SK-N-SH treated with all-trans-retinoic acid at 6 μM for 48 hours (cell line): ENCODE data around the gene TEX44.

Experiments
- ATAC-seq: fragments of 200-7000 bp; cut with Tn5 transposase; 3 replicates; pipeline ENCODE4 v1.9.1; 2020; ENCODE audit warnings: mild to moderate bottlenecking, moderate library complexity
- ARNTL ChIP-seq: fragments of 450-650 bp; formaldehyde crosslinking; IDR thresholded peaks from 2 replicates; pipeline ENCODE4 v1.5.0; 2020; ENCODE audit warnings: low read depth, mild to moderate bottlenecking, moderate library complexity, borderline replicate concordance
- CREB5 ChIP-seq: fragments of 250-450 bp; sonication (Bioruptor Pico); IDR thresholded peaks from 2 replicates; pipeline ENCODE4 v1.5.1; 2020; ENCODE audit warnings: low read depth, mild to moderate bottlenecking, moderate library complexity
- CSDC2 ChIP-seq: fragments of 250-450 bp; sonication (Bioruptor Pico); IDR thresholded peaks from 2 replicates; pipeline ENCODE4 v1.5.0; 2020; ENCODE audit warnings: mild to moderate bottlenecking, moderate library complexity
- ESRRG ChIP-seq: fragments of 250-450 bp; sonication (Bioruptor Pico); IDR thresholded peaks from 2 replicates; pipeline ENCODE4 v1.6.1; 2021; ENCODE audit warnings: mild to moderate bottlenecking
- GLIS3 ChIP-seq: fragments of 250-450 bp; sonication (Bioruptor Pico); IDR thresholded peaks from 2 replicates; pipeline ENCODE4 v1.5.0; 2020; ENCODE audit warnings: mild to moderate bottlenecking, moderate library complexity
- OSR1 ChIP-seq: fragments of 250-450 bp; sonication (Bioruptor Pico); IDR thresholded peaks from 2 replicates; pipeline ENCODE4 v1.8.0; 2022; ENCODE audit warnings: moderate library complexity, mild to moderate bottlenecking, inconsistent platforms
- PATZ1 ChIP-seq: fragments of 250-450 bp; sonication (Bioruptor Pico); IDR thresholded peaks from 2 replicates; pipeline ENCODE4 v1.8.0; 2020; ENCODE audit warnings: mild to moderate bottlenecking, moderate library complexity, borderline replicate concordance
- POU6F1 ChIP-seq: fragments of 250-450 bp; sonication (Bioruptor Pico); IDR thresholded peaks from 2 replicates; pipeline ENCODE4 v1.8.0; 2021; ENCODE audit warnings: low read depth, mild to moderate bottlenecking, moderate library complexity, borderline replicate concordance
- PPARA ChIP-seq: fragments of 250-450 bp; sonication (Bioruptor Pico); IDR thresholded peaks from 2 replicates; pipeline ENCODE4 v1.5.0; 2020; ENCODE audit warnings: mild to moderate bottlenecking, borderline replicate concordance
- RARB ChIP-seq: fragments of 250-450 bp; sonication (Bioruptor Pico); IDR thresholded peaks from 2 replicates; pipeline ENCODE4 v1.8.0; 2021; ENCODE audit warnings: mild to moderate bottlenecking, moderate library complexity
- SNAI2 ChIP-seq: fragments of 250-450 bp; sonication (Bioruptor Pico); IDR thresholded peaks from 2 replicates; pipeline ENCODE4 v1.5.0; 2020; ENCODE audit warnings: mild to moderate bottlenecking, moderate library complexity
- TCF4 ChIP-seq: fragments of 250-450 bp; sonication (Bioruptor Pico); IDR thresholded peaks from 2 replicates; pipeline ENCODE4 v1.8.0; 2021; ENCODE audit warnings: mild to moderate bottlenecking, moderate library complexity, borderline replicate concordance
- TOX ChIP-seq: fragments of 250-450 bp; sonication (Bioruptor Pico); IDR thresholded peaks from 2 replicates; pipeline ENCODE4 v1.8.0; 2021; ENCODE audit warnings: mild to moderate bottlenecking, moderate library complexity, borderline replicate concordance
- TSHZ2 ChIP-seq: fragments of 250-450 bp; sonication (Bioruptor Pico); IDR thresholded peaks from 2 replicates; pipeline ENCODE4 v1.5.0; 2020; ENCODE audit warnings: mild to moderate bottlenecking, moderate library complexity
- ZC3H10 ChIP-seq: fragments of 250-450 bp; sonication (Bioruptor Pico); IDR thresholded peaks from 2 replicates; pipeline ENCODE4 v1.5.1; 2021; ENCODE audit warnings: mild to moderate bottlenecking, moderate library complexity
- ZFP3 ChIP-seq: fragments of 250-450 bp; sonication (Bioruptor Pico); IDR thresholded peaks from 2 replicates; pipeline ENCODE4 v1.5.0; 2020; ENCODE audit warnings: mild to moderate bottlenecking, moderate library complexity
- ZNF565 ChIP-seq: fragments of 450-650 bp; formaldehyde crosslinking; conservative IDR thresholded peaks from 2 replicates; pipeline ENCODE4 v1.5.0; 2020; ENCODE audit warnings: low read depth, mild to moderate bottlenecking, moderate library complexity
- ZNF70 ChIP-seq: fragments of 450-650 bp; formaldehyde crosslinking; IDR thresholded peaks from 2 replicates; pipeline ENCODE4 v1.5.0; 2020; ENCODE audit warnings: mild to moderate bottlenecking, moderate library complexity
- ZNF8 ChIP-seq: fragments of 450-650 bp; formaldehyde crosslinking; IDR thresholded peaks from 2 replicates; pipeline ENCODE4 v1.5.0; 2020; ENCODE audit warnings: mild to moderate bottlenecking, moderate library complexity

The TEX44 gene

GRCh38 chr2:231615058-231615671 is 22.5 kb downstream of the TEX44 start:
- ATAC-seq, result no peak
- TF ChIP-seq ESRRG (CRISPR knock-in tag), result no peak
- no peak for TF ChIP-seq CSDC2 (CRISPR knock-in tag)
- TF ChIP-seq TOX, result no peak
- TF ChIP-seq PATZ1 (CRISPR knock-in tag), result no peak
- no peak for TF ChIP-seq ZNF8
- TF ChIP-seq ZFP3, result no peak

- ATAC-seq, result no peak
These were observed 23.6 kb downstream of the TEX44 start for GRCh38 chr2:231616296-231616695.

GRCh38 chr2:231617059-231617926 is 24.6 kb downstream of the TEX44 start:
- ATAC-seq, result no peak
- TF ChIP-seq SNAI2 (CRISPR knock-in tag) (no peak), CREB5 (CRISPR knock-in tag) (no peak), PPARA (CRISPR knock-in tag) (no peak), ARNTL (no peak), POU6F1 (CRISPR knock-in tag) (no peak), ZNF8 (no peak), ZNF565 (no peak), OSR1 (CRISPR knock-in tag) (no peak), ZFP3 (no peak), GLIS3 (CRISPR knock-in tag) (no peak), TCF4 (CRISPR knock-in tag) (no peak), TSHZ2 (CRISPR knock-in tag) (no peak), ESRRG (CRISPR knock-in tag) (no peak), RARB (CRISPR knock-in tag) (no peak), ZC3H10 (CRISPR knock-in tag) (no peak)
- TF ChIP-seq, all 23 proteins: peak for 0

More at GRCh38 chr2:231616296-231616695, 23.6 kb downstream of the TEX44 start:
- no peak for TF ChIP-seq ZFP3
- no peak for TF ChIP-seq PPARA (CRISPR knock-in tag)
- no peak for TF ChIP-seq CREB5 (CRISPR knock-in tag)
- no peak for TF ChIP-seq ZNF70 (CRISPR knock-in tag)
- TF ChIP-seq GLIS3 (CRISPR knock-in tag), result no peak
- TF ChIP-seq ARNTL, result no peak
